ENCODE data around the gene PTPRN2.
"Not testable (repeated sequence)": the region's sequence is repeated elsewhere in the genome, so short reads cannot be mapped to it uniquely, and the experiment has no call there.

The PTPRN2 gene

GRCh38 chr7:158322616-158323530 lies 264.8 kb downstream of the PTPRN2 start:
- DNase-seq (ENCODE audit: low read depth), result no peak

- DNase-seq (ENCODE audit: low read depth), result no peak
These were observed 265.5 kb downstream of the PTPRN2 start for GRCh38 chr7:158321936-158322615.

- DNase-seq (ENCODE audit: low read depth), result no peak
These were observed 266.4 kb downstream of the PTPRN2 start for GRCh38 chr7:158321056-158321700.

GRCh38 chr7:158320328-158320727 lies 267.3 kb downstream of the PTPRN2 start:
- DNase-seq (ENCODE audit: low read depth), result no peak

- no peak for DNase-seq (ENCODE audit: low read depth)
These were observed 269.1 kb downstream of the PTPRN2 start for GRCh38 chr7:158318511-158318913.

GRCh38 chr7:158317238-158318205 lies 270.1 kb downstream of the PTPRN2 start:
- DNase-seq (ENCODE audit: low read depth), result no peak

- no peak for DNase-seq (ENCODE audit: low read depth)
These were observed 271.1 kb downstream of the PTPRN2 start for GRCh38 chr7:158316466-158317031.

- no peak for DNase-seq (ENCODE audit: low read depth)
These were observed 271.7 kb downstream of the PTPRN2 start for GRCh38 chr7:158315881-158316280.

- DNase-seq (ENCODE audit: low read depth), result no peak
These were observed 272.3 kb downstream of the PTPRN2 start for GRCh38 chr7:158315326-158315725.

- no peak for DNase-seq (ENCODE audit: low read depth)
These were observed 273.2 kb downstream of the PTPRN2 start for GRCh38 chr7:158314394-158314793.

GRCh38 chr7:158313931-158314330 lies 273.7 kb downstream of the PTPRN2 start:
- DNase-seq (ENCODE audit: low read depth), result no peak

GRCh38 chr7:158312789-158313188 lies 274.8 kb downstream of the PTPRN2 start:
- no peak for DNase-seq (ENCODE audit: low read depth)

GRCh38 chr7:158311791-158312190 lies 275.8 kb downstream of the PTPRN2 start:
- no peak for DNase-seq (ENCODE audit: low read depth)

- no peak for DNase-seq (ENCODE audit: low read depth)
These were observed 276.5 kb downstream of the PTPRN2 start for GRCh38 chr7:158310924-158311666.

GRCh38 chr7:158309868-158310763 lies 277.5 kb downstream of the PTPRN2 start:
- no peak for DNase-seq (ENCODE audit: low read depth)

- DNase-seq (ENCODE audit: low read depth), result no peak
These were observed 279.6 kb downstream of the PTPRN2 start for GRCh38 chr7:158308001-158308400.

GRCh38 chr7:158304072-158304471 lies 283.6 kb downstream of the PTPRN2 start:
- DNase-seq (ENCODE audit: low read depth), result not testable (repeated sequence)

GRCh38 chr7:158303121-158303520 lies 284.5 kb downstream of the PTPRN2 start:
- no peak for DNase-seq (ENCODE audit: low read depth)

- DNase-seq (ENCODE audit: low read depth), result no peak
These were observed 285.2 kb downstream of the PTPRN2 start for GRCh38 chr7:158302274-158303070.
